Neutrophil (primary cell): ENCODE measurements around the gene TMEM250.
A peak's percentile ranks its signal among the peaks of the same experiment; 100 is the strongest.

ENCODE experiments used
- H3K27ac ChIP-seq: fragments of 200-600 bp; sonication (generic); 2 replicates; pipeline ENCODE4 v1.5.1; 2016; ENCODE audit warnings: mild to moderate bottlenecking, moderate library complexity
- H3K27me3 ChIP-seq: fragments of 200-600 bp; sonication (generic); 2 replicates; pipeline ENCODE4 v1.6.0; 2016; ENCODE audit warnings: mild to moderate bottlenecking
- H3K36me3 ChIP-seq: fragments of 200-600 bp; sonication (generic); 2 replicates; pipeline ENCODE4 v1.5.1; 2017
- H3K4me1 ChIP-seq, 2 experiments: fragments of 200-600 bp in 1 of 2; sonication (generic) in 1 of 2; 1 replicate in 1 of 2; 2 replicates in 1 of 2; pipeline versions ENCODE4 v1.5.1 to v1.6.1; 2013 to 2016; ENCODE audit warnings: low read depth in 1 of 2, low read length in 1 of 2, mild to moderate bottlenecking in 1 of 2, moderate library complexity in 1 of 2; ENCODE audit not compliant: control insufficient read depth in 1 of 2, insufficient read depth in 1 of 2
- H3K4me3 ChIP-seq, 2 experiments: fragments of 200-600 bp in 1 of 2; sonication (generic) in 1 of 2; 1 replicate in 1 of 2; 2 replicates in 1 of 2; pipeline ENCODE4 v1.5.1; 2013 to 2016; ENCODE audit warnings: low read depth in 1 of 2, low read length in 1 of 2, mild to moderate bottlenecking in 1 of 2, moderate library complexity in 1 of 2
- H3K9me3 ChIP-seq: fragments of 200-600 bp; sonication (generic); 2 replicates; pipeline ENCODE4 v1.5.1; 2016
- TF ChIP-seq, protein P1 (sequence below): fragments of 200-600 bp; sonication (generic); IDR thresholded peaks from 2 replicates; pipeline ENCODE4 v1.5.1; 2016; ENCODE audit warnings: antibody characterized with exemption

The TMEM250 gene

DNA sequence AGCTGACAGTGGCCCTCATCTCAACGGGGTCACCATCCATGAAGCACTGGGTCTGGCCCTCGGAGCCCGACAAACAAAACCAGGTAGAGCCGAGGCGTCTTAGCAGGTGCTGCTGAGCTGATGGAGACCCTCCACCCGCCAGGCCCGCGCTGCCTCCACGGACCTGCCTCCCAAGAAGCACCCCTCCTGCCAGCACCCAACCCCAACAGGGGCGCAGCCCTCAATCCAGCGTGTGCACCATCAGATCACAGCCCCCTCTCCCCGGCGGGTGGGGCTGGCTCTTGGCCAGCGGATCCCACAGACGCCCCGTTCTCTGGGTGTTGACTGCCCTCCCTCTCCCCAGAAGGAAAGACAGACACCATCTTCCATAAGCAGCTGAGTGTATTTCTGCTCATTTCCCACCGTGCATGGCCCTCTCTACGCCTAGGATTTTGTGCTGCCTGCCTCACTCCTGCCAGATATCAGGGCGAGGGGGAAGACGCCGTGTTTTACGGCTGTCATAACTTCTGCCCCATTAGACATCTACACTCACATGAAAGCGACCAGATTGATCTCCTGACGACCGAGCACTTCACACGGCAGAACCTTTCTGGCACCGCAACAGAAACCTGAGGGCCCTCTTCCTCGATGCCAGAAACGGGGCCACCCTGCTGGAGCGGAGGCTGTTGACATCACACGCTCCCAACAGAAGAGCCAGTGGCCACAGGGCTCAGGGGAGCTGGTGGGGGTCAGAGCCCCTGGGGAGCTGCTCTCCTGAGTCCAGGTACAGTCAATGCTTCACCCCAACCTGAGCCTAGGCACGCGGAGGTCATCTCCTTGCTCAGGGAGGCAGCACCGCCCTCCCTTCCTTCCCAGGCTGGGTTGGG, 35.9 kb downstream of the TMEM250 start:
- Histone ChIP-seq H3K4me3 (no peak overlapping the region), H3K4me1 (peaks cover 0 to 42% of the 10 kb centered on the region in 2 experiments), H3K9me3 (no peaks in the 10 kb centered on the region), H3K36me3 (peaks cover 27% of the 10 kb centered on the region), H3K27ac (no peak overlapping the region), H3K27me3 (no peaks in the 10 kb centered on the region)
- TF ChIP-seq, protein P1, sequence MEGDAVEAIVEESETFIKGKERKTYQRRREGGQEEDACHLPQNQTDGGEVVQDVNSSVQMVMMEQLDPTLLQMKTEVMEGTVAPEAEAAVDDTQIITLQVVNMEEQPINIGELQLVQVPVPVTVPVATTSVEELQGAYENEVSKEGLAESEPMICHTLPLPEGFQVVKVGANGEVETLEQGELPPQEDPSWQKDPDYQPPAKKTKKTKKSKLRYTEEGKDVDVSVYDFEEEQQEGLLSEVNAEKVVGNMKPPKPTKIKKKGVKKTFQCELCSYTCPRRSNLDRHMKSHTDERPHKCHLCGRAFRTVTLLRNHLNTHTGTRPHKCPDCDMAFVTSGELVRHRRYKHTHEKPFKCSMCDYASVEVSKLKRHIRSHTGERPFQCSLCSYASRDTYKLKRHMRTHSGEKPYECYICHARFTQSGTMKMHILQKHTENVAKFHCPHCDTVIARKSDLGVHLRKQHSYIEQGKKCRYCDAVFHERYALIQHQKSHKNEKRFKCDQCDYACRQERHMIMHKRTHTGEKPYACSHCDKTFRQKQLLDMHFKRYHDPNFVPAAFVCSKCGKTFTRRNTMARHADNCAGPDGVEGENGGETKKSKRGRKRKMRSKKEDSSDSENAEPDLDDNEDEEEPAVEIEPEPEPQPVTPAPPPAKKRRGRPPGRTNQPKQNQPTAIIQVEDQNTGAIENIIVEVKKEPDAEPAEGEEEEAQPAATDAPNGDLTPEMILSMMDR: no peak

DNA sequence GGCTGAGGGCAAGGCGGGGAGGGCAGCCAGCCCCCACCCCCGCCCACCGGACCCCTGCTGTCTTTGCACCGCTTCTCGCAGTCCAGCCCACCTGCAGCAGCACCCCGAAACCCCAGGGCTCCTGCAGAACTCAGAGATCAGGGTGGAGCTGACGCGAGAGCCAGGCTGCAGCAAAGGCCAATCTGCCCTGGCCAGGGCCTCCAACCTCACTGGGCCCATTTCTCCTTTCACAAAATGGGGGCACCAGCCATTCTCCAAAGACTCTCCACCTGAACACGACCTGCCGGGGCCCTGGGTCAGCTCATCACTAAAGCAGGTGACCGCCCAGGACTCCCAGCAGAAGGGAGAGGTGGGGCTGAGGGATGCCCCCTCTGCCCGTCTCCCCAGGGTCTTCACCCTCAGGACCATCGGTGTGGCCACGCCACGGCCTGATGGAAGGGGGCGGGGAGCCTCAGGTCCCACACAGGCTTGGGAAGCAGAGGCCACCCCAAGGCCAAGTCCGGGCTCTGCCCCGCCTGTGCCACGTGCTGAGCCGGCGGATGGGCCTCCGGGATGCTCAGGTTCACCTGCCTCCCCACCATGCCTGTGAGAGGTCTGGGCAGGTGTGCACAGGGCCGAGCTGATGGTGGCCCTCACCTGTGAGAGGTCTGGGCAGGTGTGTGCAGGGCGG, 36.7 kb downstream of the TMEM250 start:
- H3K27me3 ChIP-seq: no peaks in the 10 kb centered on the region

DNA sequence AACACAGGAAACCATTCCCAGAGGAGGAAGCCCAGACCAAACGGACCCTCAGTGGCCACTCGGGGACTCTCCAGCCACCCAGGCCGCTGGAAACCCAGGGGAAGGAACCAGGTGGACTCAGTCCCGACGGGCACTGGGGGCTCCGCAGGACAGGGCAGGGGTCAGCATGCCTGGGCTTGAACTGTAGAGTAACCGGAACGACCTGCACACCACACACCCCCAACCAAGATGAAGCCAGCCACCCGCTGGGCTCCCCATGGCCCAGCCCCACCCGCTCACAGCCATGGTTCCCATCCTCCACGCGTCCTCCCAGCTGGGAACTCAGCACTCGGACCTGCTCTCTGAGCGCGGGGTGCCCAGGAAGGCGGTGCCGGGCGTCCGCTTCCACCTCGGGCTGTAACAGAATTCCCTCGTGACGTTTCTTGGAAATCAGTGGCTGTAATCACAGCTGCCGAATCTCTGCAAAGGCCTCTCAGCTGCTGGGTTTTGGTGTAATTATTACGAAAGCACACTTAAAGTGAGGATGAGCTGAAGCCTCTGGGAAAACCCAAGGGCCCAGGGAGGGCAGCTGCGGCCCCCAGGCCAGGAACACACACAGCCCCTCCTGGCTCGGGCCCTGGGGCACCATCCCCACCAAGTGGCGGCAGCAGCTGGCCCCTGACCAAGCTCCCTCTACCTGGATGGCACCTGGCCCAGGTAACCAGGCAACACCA, 37.4 kb downstream of the TMEM250 start:
- Histone ChIP-seq H3K27ac (no peak overlapping the region), H3K4me1 (peaks cover 5 to 46% of the 10 kb centered on the region in 2 experiments), H3K4me3 (no peak overlapping the region), H3K36me3 (peaks cover 27% of the 10 kb centered on the region), H3K27me3 (no peaks in the 10 kb centered on the region), H3K9me3 (no peaks in the 10 kb centered on the region)
- TF ChIP-seq, protein P1: no peak

More for the DNA sequence above, 36.7 kb downstream of the TMEM250 start:
- Histone ChIP-seq H3K27ac (no peak overlapping the region), H3K4me1 (peaks cover 0 to 44% of the 10 kb centered on the region in 2 experiments), H3K36me3 (peaks cover 27% of the 10 kb centered on the region), H3K4me3 (no peak overlapping the region), H3K9me3 (no peaks in the 10 kb centered on the region)
- TF ChIP-seq, protein P1: no peak

DNA sequence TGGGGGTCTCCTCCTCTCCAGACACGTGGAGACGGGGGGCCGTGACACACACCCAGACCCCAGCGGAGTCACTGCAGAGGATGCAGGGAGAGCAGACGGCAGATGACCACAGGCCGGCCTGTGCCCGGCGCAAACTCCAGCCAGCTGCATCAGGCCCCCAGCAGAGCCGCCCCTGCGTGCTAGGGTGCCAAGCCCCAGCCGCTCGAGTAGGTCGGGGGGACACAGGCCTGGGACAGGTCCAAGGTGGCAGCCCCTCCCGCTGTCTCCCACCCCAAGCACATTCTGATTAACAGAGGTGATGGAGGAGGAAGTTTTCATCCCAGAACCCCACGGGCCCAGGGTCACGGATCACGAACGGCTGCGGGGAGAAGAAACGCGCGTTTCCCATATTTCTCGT, 38.0 kb downstream of the TMEM250 start:
- H3K4me3 ChIP-seq: no peak overlapping the region
- TF ChIP-seq, protein P1: no peak
- H3K36me3 ChIP-seq: peaks cover 27% of the 10 kb centered on the region
- no peaks in the 10 kb centered on the region for H3K9me3 ChIP-seq
- H3K4me1 ChIP-seq: peaks cover 10 to 52% of the 10 kb centered on the region in 2 experiments
- no peaks in the 10 kb centered on the region for H3K27me3 ChIP-seq
- no peak overlapping the region for H3K27ac ChIP-seq

DNA sequence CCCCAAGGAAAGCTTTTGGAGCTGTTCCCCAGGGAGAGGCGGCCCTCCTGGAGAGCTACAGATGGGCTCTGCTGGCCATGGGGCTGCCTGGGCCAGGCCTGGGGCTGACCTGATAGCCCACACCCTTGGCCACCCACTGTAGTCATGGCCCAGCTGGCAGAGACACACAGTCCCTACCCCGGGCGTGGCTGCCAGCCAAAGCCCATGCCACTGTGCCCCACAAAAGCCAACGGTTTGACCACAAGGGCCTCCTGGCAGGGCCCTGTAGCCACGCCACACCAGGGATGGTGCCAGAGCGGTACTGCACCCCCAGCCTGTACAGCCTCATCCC, 38.8 kb downstream of the TMEM250 start:
- H3K27ac ChIP-seq: peak overlapping the region; percentile 26
- no peaks in the 10 kb centered on the region for H3K9me3 ChIP-seq
- TF ChIP-seq, protein P1: no peak
- H3K36me3 ChIP-seq: peaks cover 27% of the 10 kb centered on the region
- peaks cover 18 to 60% of the 10 kb centered on the region in 2 experiments for H3K4me1 ChIP-seq
- no peak overlapping the region for H3K4me3 ChIP-seq
- no peaks in the 10 kb centered on the region for H3K27me3 ChIP-seq
